ENCODE measurements around the gene KIF2C. TPM values are rescaled to one million over a fixed set of nuclear protein-coding genes. Genes with fewer than 3 reads are reported as not detected.

The KIF2C gene
- total and polyA plus RNA-seq, 9 of the 15 experiments (the other 6 are each of a cell fraction or from before 2014, with no cell fraction given) = 84.9 to 226 (median 169) TPM

DNA sequence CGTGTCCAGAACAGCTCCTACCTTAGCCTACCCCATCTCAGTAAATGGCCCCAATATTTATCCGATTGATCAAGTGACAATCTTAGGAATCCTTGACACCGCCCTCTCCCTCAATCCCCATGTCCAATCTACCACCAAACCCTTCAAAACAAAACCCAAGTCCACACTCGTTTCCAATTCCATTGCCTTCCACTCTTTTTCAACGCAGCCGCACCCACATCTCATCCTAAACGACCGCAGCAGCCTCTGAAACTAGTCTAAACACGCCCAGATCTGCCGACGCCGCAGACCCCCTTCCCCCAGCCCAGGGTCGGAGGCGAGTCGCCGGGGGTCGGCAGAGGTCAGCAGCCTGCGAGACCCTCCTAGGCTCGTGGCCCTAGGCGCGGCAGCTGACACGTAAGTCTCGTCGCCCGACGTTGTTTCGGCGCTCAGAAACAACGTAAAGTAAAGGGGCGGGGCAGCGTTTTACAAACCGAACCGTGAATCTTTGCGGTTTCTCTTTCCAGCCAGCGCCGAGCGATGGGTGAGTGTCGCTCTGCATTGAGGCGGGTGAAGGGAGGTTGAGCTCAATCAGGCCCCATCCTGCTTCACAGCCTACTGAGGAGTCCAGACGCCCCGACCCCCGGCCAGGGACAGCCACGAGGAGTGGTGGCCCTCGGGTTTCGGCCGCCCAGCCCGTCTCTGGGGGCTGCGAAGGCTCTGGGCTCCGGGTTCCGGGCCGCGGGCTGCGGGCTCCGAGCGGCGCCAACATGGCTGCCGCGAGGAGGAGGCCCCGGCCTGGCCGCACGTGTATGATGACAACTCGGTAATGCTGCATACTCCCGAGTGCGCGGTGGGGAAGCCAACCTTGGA, 35.7 kb downstream of the KIF2C start, which contains the start of gene RPS8 (continued):
- TF ChIP-seq MYC (IDR thresholded peaks at IDR 0.05; ENCODE audit: low read depth, low read length) (peak; percentile 99), MYC (CRISPR knock-in tag; IDR thresholded peaks at IDR 0.05; ENCODE audit: borderline replicate concordance, low read depth) (peak; percentile 98), FOS (IDR thresholded peaks at IDR 0.05; ENCODE audit: extremely low read depth, insufficient read length) (no peak), PURB (CRISPR knock-in tag; IDR thresholded peaks at IDR 0.05; ENCODE audit: low read depth) (no peak), NCOR1 (IDR thresholded peaks at IDR 0.05) (peak; percentile 72), KAT2B (IDR thresholded peaks at IDR 0.05; ENCODE audit: low read depth, low read length) (no peak), POLR2AphosphoS5 (IDR thresholded peaks at IDR 0.05; ENCODE audit: control insufficient read depth, insufficient read depth, low read depth, low read length) (peak; percentile 99), MYBL2 (IDR thresholded peaks at IDR 0.05; ENCODE audit: low read depth) (peak; percentile 74), MYBL2 (CRISPR knock-in tag; IDR thresholded peaks at IDR 0.05; ENCODE audit: borderline replicate concordance) (no peak), GABPA (tag; conservative IDR thresholded peaks at IDR 0.05; ENCODE audit: low read depth) (no peak; the same call in none of the 2 replicates), U2AF2 (optimal IDR thresholded peaks at IDR 0.05; ENCODE audit: low read depth, low read length) (no peak), PML (IDR thresholded peaks at IDR 0.05; ENCODE audit: low read length) (peak; percentile 94), ZNF778 (CRISPR knock-in tag; IDR thresholded peaks at IDR 0.05) (no peak), POLR2G (IDR thresholded peaks at IDR 0.05; ENCODE audit: low read depth, low read length) (peak; percentile 100), TAF15 (IDR thresholded peaks at IDR 0.05; ENCODE audit: low read depth, low read length) (0 out of 2 replicates have a peak, but pooled peaks have one; percentile 47), PHF8 (IDR thresholded peaks at IDR 0.05; ENCODE audit: borderline replicate concordance, low read length) (peak; percentile 100)
- TF ChIP-seq, protein P1, sequence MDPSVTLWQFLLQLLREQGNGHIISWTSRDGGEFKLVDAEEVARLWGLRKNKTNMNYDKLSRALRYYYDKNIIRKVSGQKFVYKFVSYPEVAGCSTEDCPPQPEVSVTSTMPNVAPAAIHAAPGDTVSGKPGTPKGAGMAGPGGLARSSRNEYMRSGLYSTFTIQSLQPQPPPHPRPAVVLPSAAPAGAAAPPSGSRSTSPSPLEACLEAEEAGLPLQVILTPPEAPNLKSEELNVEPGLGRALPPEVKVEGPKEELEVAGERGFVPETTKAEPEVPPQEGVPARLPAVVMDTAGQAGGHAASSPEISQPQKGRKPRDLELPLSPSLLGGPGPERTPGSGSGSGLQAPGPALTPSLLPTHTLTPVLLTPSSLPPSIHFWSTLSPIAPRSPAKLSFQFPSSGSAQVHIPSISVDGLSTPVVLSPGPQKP (CRISPR knock-in tag; IDR thresholded peaks at IDR 0.05) = no peak

Data from K562 (cell line).